IPS DF 6.9 (cell line): ENCODE data around the gene SHISA6.

Experiments
- DNase-seq: peaks from one replicate; pipeline ENCODE4 v3.0.0-alpha.2; 2013; ENCODE audit warnings: low read depth, low spot score
- H3K27ac ChIP-seq: one replicate; pipeline ENCODE4 v1.5.1; 2013; ENCODE audit warnings: low read length, control low read depth
- H3K27me3 ChIP-seq: 2 replicates; pipeline ENCODE4 v1.6.1; 2013; ENCODE audit warnings: mild to moderate bottlenecking, low read length; ENCODE audit not compliant: control insufficient read depth, insufficient read depth
- H3K36me3 ChIP-seq: 2 replicates; pipeline ENCODE4 v1.6.1; 2013; ENCODE audit warnings: low read length; ENCODE audit not compliant: control insufficient read depth, insufficient read depth
- H3K4me1 ChIP-seq: 2 replicates; pipeline ENCODE4 v1.6.1; 2013; ENCODE audit warnings: low read length; ENCODE audit not compliant: control insufficient read depth, insufficient read depth
- H3K4me3 ChIP-seq: 2 replicates; pipeline ENCODE4 v1.5.1; 2013; ENCODE audit warnings: mild to moderate bottlenecking, low read length
- H3K9me3 ChIP-seq: 2 replicates; pipeline ENCODE4 v1.6.1; 2013; ENCODE audit warnings: low read length, inconsistent platforms; ENCODE audit not compliant: control insufficient read depth, insufficient read depth
- WGBS: extraction: QIAGEN DNeasy Blood & Tissue Kit; methylation state at CpG from one replicate; pipeline ENCODE4 v1.1.7; 2013; ENCODE audit warnings: mixed read lengths, missing lambda C conversion rate; ENCODE audit not compliant: insufficient read length, insufficient coverage; 5-methylcytosine and 5-hydroxymethylcytosine counted together

The SHISA6 gene

GRCh38 chr17:11240041-11240840 lies 772 bp upstream of the SHISA6 start:
- H3K27me3 ChIP-seq: peaks cover 37% of the 10 kb centered on the region
- peak overlapping the region; percentile 64 for H3K4me3 ChIP-seq
- WGBS: no CpG with 5 or more reads among the region's 90 CpGs
- H3K27ac ChIP-seq: no peak overlapping the region
- H3K9me3 ChIP-seq: no peaks in the 10 kb centered on the region
- H3K4me1 ChIP-seq: peaks cover 4% of the 10 kb centered on the region; the same call in 1 of the 2 replicates
- no peaks in the 10 kb centered on the region for H3K36me3 ChIP-seq
- DNase-seq: no peak

GRCh38 chr17:11241611-11242226 lies 706 bp downstream of the SHISA6 start:
- no peak overlapping the region for H3K27ac ChIP-seq
- no peaks in the 10 kb centered on the region for H3K36me3 ChIP-seq
- no peaks in the 10 kb centered on the region for H3K9me3 ChIP-seq
- no CpG with 5 or more reads among the region's 58 CpGs for WGBS
- no peak for DNase-seq
- peaks cover 37% of the 10 kb centered on the region for H3K27me3 ChIP-seq
- peaks cover 4% of the 10 kb centered on the region; the same call in 1 of the 2 replicates for H3K4me1 ChIP-seq
- peak overlapping the region; percentile 64; the same call in 1 of the 2 replicates for H3K4me3 ChIP-seq

- Histone ChIP-seq H3K36me3 (no peaks in the 10 kb centered on the region), H3K27ac (no peak overlapping the region), H3K27me3 (peaks cover 37% of the 10 kb centered on the region), H3K4me1 (peaks cover 4% of the 10 kb centered on the region; the same call in 1 of the 2 replicates), H3K4me3 (no peak overlapping the region), H3K9me3 (no peaks in the 10 kb centered on the region)
- DNase-seq: no peak
- no CpG with 5 or more reads among the region's 9 CpGs for WGBS
These were observed 1.4 kb downstream of the SHISA6 start for GRCh38 chr17:11242411-11242810.

GRCh38 chr17:11244776-11245175 lies 3.8 kb downstream of the SHISA6 start:
- H3K4me3 ChIP-seq: no peak overlapping the region
- H3K36me3 ChIP-seq: no peaks in the 10 kb centered on the region
- no peak for DNase-seq
- peaks cover 4% of the 10 kb centered on the region; the same call in 1 of the 2 replicates for H3K4me1 ChIP-seq
- no peaks in the 10 kb centered on the region for H3K9me3 ChIP-seq
- H3K27ac ChIP-seq: no peak overlapping the region
- WGBS: no CpG with 5 or more reads among the region's 6 CpGs
- H3K27me3 ChIP-seq: peaks cover 28% of the 10 kb centered on the region

GRCh38 chr17:11245187-11245586 lies 4.2 kb downstream of the SHISA6 start:
- H3K4me3 ChIP-seq: no peak overlapping the region
- WGBS: no CpG with 5 or more reads among the region's 7 CpGs
- peaks cover 27% of the 10 kb centered on the region for H3K27me3 ChIP-seq
- DNase-seq: no peak
- H3K36me3 ChIP-seq: no peaks in the 10 kb centered on the region
- H3K9me3 ChIP-seq: no peaks in the 10 kb centered on the region
- H3K27ac ChIP-seq: no peak overlapping the region
- H3K4me1 ChIP-seq: peaks cover 4% of the 10 kb centered on the region; the same call in 1 of the 2 replicates

GRCh38 chr17:11245791-11246190 lies 4.8 kb downstream of the SHISA6 start:
- H3K27me3 ChIP-seq: peaks cover 27% of the 10 kb centered on the region
- no peak overlapping the region for H3K4me3 ChIP-seq
- no peak overlapping the region for H3K27ac ChIP-seq
- no peaks in the 10 kb centered on the region for H3K9me3 ChIP-seq
- no peak for DNase-seq
- H3K4me1 ChIP-seq: peaks cover 4% of the 10 kb centered on the region; the same call in 1 of the 2 replicates
- no CpG with 5 or more reads among the region's 3 CpGs for WGBS
- no peaks in the 10 kb centered on the region for H3K36me3 ChIP-seq

- WGBS: no CpG with 5 or more reads among the region's 7 CpGs
- H3K36me3 ChIP-seq: no peaks in the 10 kb centered on the region
- DNase-seq: no peak
- H3K27ac ChIP-seq: no peak overlapping the region
- H3K4me3 ChIP-seq: no peak overlapping the region
- H3K9me3 ChIP-seq: no peaks in the 10 kb centered on the region
- no peaks in the 10 kb centered on the region for H3K27me3 ChIP-seq
- H3K4me1 ChIP-seq: 0 out of 2 replicates have a peak, but pooled peaks cover 1% of the 10 kb centered on the region
These were observed 9.1 kb downstream of the SHISA6 start for GRCh38 chr17:11250161-11250560.

GRCh38 chr17:11251561-11252107 lies 10.6 kb downstream of the SHISA6 start:
- Histone ChIP-seq H3K9me3 (no peaks in the 10 kb centered on the region), H3K4me3 (no peak overlapping the region), H3K27me3 (no peaks in the 10 kb centered on the region), H3K36me3 (no peaks in the 10 kb centered on the region), H3K27ac (no peak overlapping the region), H3K4me1 (no peaks in the 10 kb centered on the region)
- WGBS: no CpG with 5 or more reads among the region's 11 CpGs
- DNase-seq: no peak

- Histone ChIP-seq H3K27me3 (no peaks in the 10 kb centered on the region), H3K27ac (no peak overlapping the region), H3K4me1 (no peaks in the 10 kb centered on the region), H3K9me3 (no peaks in the 10 kb centered on the region), H3K4me3 (no peak overlapping the region), H3K36me3 (no peaks in the 10 kb centered on the region)
- WGBS: no CpG with 5 or more reads among the region's 11 CpGs
- no peak for DNase-seq
These were observed 11.1 kb downstream of the SHISA6 start for GRCh38 chr17:11252146-11252545.

GRCh38 chr17:11256877-11257276 lies 15.9 kb downstream of the SHISA6 start:
- Histone ChIP-seq H3K4me1 (no peaks in the 10 kb centered on the region), H3K9me3 (no peaks in the 10 kb centered on the region), H3K27me3 (no peaks in the 10 kb centered on the region), H3K27ac (no peak overlapping the region), H3K4me3 (no peak overlapping the region), H3K36me3 (no peaks in the 10 kb centered on the region)
- WGBS: no CpG with 5 or more reads among the region's 11 CpGs
- no peak for DNase-seq
